Measurements from ENCODE around the gene AFTPH.

Gene AFTPH

DNA sequence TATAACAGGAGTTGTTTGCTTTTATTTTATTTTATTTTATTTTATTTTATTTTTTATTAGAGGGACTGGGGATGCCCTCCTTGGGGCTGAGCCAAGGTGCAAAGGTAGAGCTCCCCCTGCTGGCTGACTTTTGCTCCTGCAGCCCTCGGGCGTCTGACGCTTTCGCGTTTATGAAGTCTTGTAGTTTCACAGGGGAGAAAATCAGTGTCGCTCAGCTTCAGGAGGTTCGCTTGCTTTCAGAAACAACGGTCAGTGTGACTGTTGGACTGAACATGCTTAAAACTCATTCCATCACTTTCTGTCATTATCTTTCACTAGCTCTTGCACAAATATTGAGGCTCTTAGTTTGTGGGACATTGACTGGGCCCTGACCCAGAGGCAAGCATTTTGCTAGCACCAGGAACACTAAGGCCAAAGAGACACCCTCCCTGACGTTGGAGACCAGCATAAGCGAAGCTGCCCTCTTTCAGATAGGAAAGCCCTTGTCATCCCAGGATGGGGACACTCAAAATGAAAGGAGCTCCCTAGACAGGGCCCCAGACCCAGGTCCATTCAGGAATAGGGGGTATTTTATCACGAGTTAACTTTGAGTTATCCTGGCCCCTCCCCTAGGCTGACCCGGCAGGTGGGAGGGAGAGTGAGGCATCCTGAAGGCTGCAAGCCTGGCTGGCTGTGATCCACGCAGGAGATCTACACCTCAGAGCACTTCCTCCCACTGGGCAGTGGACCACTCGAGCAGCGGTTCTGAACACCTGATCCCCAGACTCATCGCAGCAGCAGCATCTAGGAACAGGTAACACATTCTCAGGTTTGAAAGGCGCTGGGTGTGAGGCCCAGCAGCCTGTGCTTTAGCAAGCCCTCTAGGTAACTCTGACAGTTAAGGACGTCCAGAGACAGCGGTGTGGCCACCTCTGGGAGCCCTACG, 35.8 kb upstream of the AFTPH start:
- no peak overlapping the region for H3K4me3 Mint-ChIP-seq

DNA sequence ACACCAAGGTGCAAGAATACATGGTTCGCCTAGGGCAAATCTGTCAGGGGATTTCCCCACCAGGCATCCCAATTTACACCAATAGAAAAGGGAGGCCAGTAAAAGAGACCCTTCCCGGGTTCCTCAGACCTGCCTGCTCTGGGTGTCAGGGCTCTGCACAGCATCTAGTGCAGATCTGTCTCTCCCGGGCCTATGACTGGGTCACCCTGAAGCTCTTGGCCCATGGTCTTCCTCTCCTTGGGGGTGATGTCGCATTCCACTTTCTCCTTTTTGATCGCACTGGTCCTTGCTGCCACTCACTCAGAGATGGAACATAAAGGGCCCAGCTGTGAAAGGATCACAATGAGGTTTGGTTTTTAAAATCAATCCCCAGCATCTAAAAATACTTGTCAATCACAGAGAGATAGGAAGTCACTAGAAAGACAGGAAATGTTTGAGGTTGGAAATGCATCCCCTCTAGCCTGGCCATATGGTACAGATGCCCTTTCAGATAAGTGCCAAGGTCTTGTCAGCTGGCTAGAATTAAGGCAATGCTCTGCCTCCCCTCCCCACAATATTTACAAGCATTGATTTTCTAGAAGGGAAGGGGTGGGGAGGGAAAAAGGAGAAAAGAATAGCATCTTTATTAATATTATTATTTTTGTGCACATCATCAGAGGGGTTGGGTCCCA, 34.9 kb upstream of the AFTPH start:
- no peaks in the 10 kb centered on the region for H3K36me3 Mint-ChIP-seq (ENCODE audit: low read depth)
- H3K4me1 Mint-ChIP-seq (ENCODE audit: low read depth), result peaks cover 8% of the 10 kb centered on the region
- H3K27me3 Mint-ChIP-seq (ENCODE audit: low read depth), result peaks cover 35% of the 10 kb centered on the region
- H3K9me3 Mint-ChIP-seq, result no peaks in the 10 kb centered on the region
- no peak overlapping the region for H3K27ac Mint-ChIP-seq
- no peak overlapping the region for H3K4me3 Mint-ChIP-seq

More for the DNA sequence above, 35.8 kb upstream of the AFTPH start:
- H3K4me1 Mint-ChIP-seq (ENCODE audit: low read depth), result peaks cover 8% of the 10 kb centered on the region
- no peaks in the 10 kb centered on the region for H3K9me3 Mint-ChIP-seq
- no peak overlapping the region for H3K27ac Mint-ChIP-seq
- H3K27me3 Mint-ChIP-seq (ENCODE audit: low read depth), result peaks cover 29% of the 10 kb centered on the region
- H3K36me3 Mint-ChIP-seq (ENCODE audit: low read depth), result no peaks in the 10 kb centered on the region

DNA sequence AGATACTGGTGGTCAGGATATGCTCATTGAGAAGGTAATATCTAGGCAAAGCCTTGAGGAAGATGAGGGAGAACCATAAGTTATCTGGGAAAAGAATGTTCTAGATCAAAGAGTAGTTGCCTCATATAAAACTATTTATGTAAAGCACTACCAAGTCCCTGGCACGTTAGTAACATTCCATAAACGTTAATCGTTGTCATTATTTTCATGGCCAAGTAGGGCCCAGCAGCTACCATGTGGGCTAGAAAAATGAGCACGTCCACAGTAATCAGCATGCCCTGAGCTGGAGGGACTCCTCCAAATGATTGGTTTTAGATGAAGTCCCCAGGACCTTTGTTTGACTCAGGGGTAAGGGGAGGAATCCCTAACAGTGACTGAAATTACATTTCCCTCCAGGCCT, 32.7 kb upstream of the AFTPH start:
- Mint-ChIP-seq H3K27me3 (ENCODE audit: low read depth) (peaks cover 42% of the 10 kb centered on the region), H3K9me3 (no peaks in the 10 kb centered on the region), H3K4me1 (ENCODE audit: low read depth) (peaks cover 8% of the 10 kb centered on the region), H3K27ac (no peak overlapping the region), H3K36me3 (ENCODE audit: low read depth) (no peaks in the 10 kb centered on the region), H3K4me3 (no peak overlapping the region)

- Mint-ChIP-seq H3K27me3 (ENCODE audit: low read depth) (peaks cover 44% of the 10 kb centered on the region), H3K4me1 (ENCODE audit: low read depth) (peaks cover 8% of the 10 kb centered on the region), H3K36me3 (ENCODE audit: low read depth) (no peaks in the 10 kb centered on the region), H3K9me3 (no peaks in the 10 kb centered on the region), H3K27ac (no peak overlapping the region), H3K4me3 (no peak overlapping the region)
Measured at GRCh38 chr2:64492272-64492671, 31.9 kb upstream of the AFTPH start.

DNA sequence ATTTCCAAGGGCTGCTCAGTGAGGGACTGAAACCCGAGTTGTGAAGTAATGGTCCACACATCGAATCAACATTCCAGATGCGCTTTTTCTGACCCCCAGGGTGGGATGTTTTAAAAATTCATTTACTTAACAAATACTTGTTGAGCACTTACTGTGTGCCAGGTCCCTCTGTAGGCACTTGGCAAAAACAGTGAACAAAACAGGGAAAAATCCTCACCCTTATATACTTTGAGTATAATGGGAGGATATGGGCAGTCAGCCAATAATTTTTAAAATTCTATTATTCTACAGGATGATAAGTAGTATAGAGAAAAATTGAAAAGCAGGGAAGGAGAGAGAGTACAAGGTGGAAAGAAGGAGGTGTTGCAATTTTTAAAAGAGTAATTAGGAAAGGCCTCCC, 31.3 kb upstream of the AFTPH start:
- Mint-ChIP-seq H3K36me3 (ENCODE audit: low read depth) (no peaks in the 10 kb centered on the region), H3K27me3 (ENCODE audit: low read depth) (peaks cover 42% of the 10 kb centered on the region), H3K9me3 (no peaks in the 10 kb centered on the region), H3K4me1 (ENCODE audit: low read depth) (peaks cover 8% of the 10 kb centered on the region), H3K27ac (no peak overlapping the region), H3K4me3 (no peak overlapping the region)

GRCh38 chr2:64493788-64494187, 30.3 kb upstream of the AFTPH start:
- Mint-ChIP-seq H3K4me1 (ENCODE audit: low read depth) (peaks cover 4% of the 10 kb centered on the region), H3K27ac (no peak overlapping the region), H3K36me3 (ENCODE audit: low read depth) (no peaks in the 10 kb centered on the region), H3K27me3 (ENCODE audit: low read depth) (peaks cover 49% of the 10 kb centered on the region), H3K9me3 (no peaks in the 10 kb centered on the region), H3K4me3 (no peak overlapping the region)

DNA sequence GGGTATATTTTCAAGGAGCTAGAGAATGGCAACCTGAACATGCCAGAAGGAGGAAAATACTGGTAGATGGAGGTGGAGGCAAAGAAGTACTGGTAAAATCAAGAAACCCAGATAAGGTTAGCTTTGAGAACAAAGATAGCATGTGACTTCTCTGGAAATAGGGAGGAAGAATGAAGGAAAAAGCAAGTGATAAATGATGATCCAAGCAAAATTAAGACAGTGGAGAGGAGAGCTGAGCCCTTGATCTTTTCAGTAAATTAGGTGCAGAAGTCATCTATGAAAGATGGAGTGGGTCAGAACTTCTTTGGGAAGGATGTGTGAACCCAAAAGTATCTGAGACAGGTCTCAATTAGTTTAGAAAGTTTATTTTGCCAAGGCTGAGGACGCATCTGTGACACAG, 25.7 kb upstream of the AFTPH start:
- no peaks in the 10 kb centered on the region for H3K36me3 Mint-ChIP-seq (ENCODE audit: low read depth)
- peaks cover 8% of the 10 kb centered on the region for H3K4me1 Mint-ChIP-seq (ENCODE audit: low read depth)
- H3K9me3 Mint-ChIP-seq, result no peaks in the 10 kb centered on the region
- H3K27ac Mint-ChIP-seq, result no peak overlapping the region
- no peak overlapping the region for H3K4me3 Mint-ChIP-seq
- peaks cover 44% of the 10 kb centered on the region for H3K27me3 Mint-ChIP-seq (ENCODE audit: low read depth)

GRCh38 chr2:64500549-64500948, 23.6 kb upstream of the AFTPH start:
- Mint-ChIP-seq H3K27ac (no peak overlapping the region), H3K27me3 (ENCODE audit: low read depth) (peaks cover 34% of the 10 kb centered on the region), H3K4me1 (ENCODE audit: low read depth) (peaks cover 8% of the 10 kb centered on the region), H3K9me3 (no peaks in the 10 kb centered on the region), H3K36me3 (ENCODE audit: low read depth) (no peaks in the 10 kb centered on the region), H3K4me3 (no peak overlapping the region)

- no peaks in the 10 kb centered on the region for H3K9me3 Mint-ChIP-seq
- peaks cover 8% of the 10 kb centered on the region for H3K4me1 Mint-ChIP-seq (ENCODE audit: low read depth)
- H3K36me3 Mint-ChIP-seq (ENCODE audit: low read depth), result no peaks in the 10 kb centered on the region
- H3K27me3 Mint-ChIP-seq (ENCODE audit: low read depth), result peaks cover 21% of the 10 kb centered on the region
- no peak overlapping the region for H3K4me3 Mint-ChIP-seq
- H3K27ac Mint-ChIP-seq, result no peak overlapping the region
Measured at GRCh38 chr2:64501946-64502345, 22.2 kb upstream of the AFTPH start.

DNA sequence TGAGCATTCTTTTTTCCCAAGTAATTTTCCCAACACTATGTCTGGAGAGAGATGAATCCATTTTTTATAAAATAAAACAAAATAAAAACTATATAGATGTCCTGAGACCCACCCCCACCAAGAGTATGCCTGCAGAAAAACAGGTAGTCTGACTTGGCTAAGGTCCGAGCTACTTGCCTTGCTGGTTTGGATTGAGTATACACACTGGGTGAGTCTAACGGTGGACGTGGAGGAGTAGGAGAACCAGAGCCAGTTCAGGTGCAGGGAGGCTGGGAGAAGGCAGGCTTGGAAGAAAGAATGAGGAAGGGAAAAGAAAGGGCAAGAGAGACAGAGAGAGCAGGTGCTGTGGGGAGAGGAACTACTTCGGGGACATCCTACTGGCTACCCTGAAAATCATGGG, 21.3 kb upstream of the AFTPH start:
- Mint-ChIP-seq H3K4me3 (no peak overlapping the region), H3K9me3 (no peaks in the 10 kb centered on the region), H3K4me1 (ENCODE audit: low read depth) (peaks cover 8% of the 10 kb centered on the region), H3K36me3 (ENCODE audit: low read depth) (no peaks in the 10 kb centered on the region), H3K27ac (no peak overlapping the region), H3K27me3 (ENCODE audit: low read depth) (peaks cover 21% of the 10 kb centered on the region)

- Mint-ChIP-seq H3K27me3 (ENCODE audit: low read depth) (peaks cover 20% of the 10 kb centered on the region), H3K36me3 (ENCODE audit: low read depth) (no peaks in the 10 kb centered on the region), H3K27ac (no peak overlapping the region), H3K9me3 (no peaks in the 10 kb centered on the region), H3K4me1 (ENCODE audit: low read depth) (peaks cover 3% of the 10 kb centered on the region), H3K4me3 (no peak overlapping the region)
Measured at GRCh38 chr2:64504774-64505720, 19.1 kb upstream of the AFTPH start.

GRCh38 chr2:64506686-64507085, 17.4 kb upstream of the AFTPH start:
- peaks cover 20% of the 10 kb centered on the region for H3K27me3 Mint-ChIP-seq (ENCODE audit: low read depth)
- no peak overlapping the region for H3K4me3 Mint-ChIP-seq
- H3K4me1 Mint-ChIP-seq (ENCODE audit: low read depth), result no peaks in the 10 kb centered on the region
- no peaks in the 10 kb centered on the region for H3K9me3 Mint-ChIP-seq
- no peak overlapping the region for H3K27ac Mint-ChIP-seq
- H3K36me3 Mint-ChIP-seq (ENCODE audit: low read depth), result no peaks in the 10 kb centered on the region

DNA sequence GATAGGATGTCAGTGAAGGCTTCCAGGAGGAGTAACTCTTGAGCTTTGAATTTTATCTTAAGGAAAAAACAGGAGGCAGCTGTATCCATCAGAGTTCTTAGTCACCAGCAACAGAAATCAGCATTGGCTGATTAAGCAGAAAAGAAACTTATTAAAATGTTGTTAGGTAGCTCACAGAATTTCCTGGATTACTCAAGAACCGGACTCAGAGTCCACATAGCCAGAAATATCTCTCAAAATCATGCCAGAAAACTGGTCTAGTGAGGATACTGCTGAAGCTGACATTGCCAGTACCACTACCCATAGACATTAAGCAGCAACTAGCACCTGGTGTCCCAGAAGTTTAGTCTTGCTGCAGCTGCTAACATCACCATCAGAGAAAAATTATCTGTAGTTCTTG, 10.1 kb upstream of the AFTPH start:
- no peaks in the 10 kb centered on the region for H3K9me3 Mint-ChIP-seq

DNA sequence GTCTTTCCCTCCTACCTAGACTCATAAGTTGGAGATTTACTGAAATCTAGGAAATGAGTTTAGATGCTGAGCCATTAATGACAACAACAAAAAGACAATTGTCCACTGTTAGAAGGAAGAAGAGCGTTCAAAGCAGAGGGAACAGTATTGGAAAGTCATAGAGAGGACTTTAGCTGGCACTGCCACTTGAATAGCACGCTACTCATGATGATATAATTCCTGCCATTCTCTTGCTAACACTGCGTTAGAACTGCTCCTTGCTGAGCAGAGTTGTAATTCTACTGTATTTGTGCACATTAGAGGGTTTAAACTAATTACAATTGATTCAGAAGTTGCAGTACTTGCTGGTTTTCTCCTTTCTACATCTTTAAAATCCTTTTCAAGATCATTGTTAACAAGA, 9.0 kb upstream of the AFTPH start:
- H3K9me3 Mint-ChIP-seq, result no peaks in the 10 kb centered on the region
- no peaks in the 10 kb centered on the region for H3K36me3 Mint-ChIP-seq (ENCODE audit: low read depth)
- no peak overlapping the region for H3K27ac Mint-ChIP-seq
- H3K27me3 Mint-ChIP-seq (ENCODE audit: low read depth), result peaks cover 42% of the 10 kb centered on the region
- no peaks in the 10 kb centered on the region for H3K4me1 Mint-ChIP-seq (ENCODE audit: low read depth)
- no peak overlapping the region for H3K4me3 Mint-ChIP-seq

More for the DNA sequence above, 10.1 kb upstream of the AFTPH start:
- Mint-ChIP-seq H3K4me1 (ENCODE audit: low read depth) (no peaks in the 10 kb centered on the region), H3K27ac (no peak overlapping the region), H3K27me3 (ENCODE audit: low read depth) (peaks cover 43% of the 10 kb centered on the region), H3K4me3 (no peak overlapping the region), H3K36me3 (ENCODE audit: low read depth) (no peaks in the 10 kb centered on the region)
